Endothelial cell of umbilical vein (primary cell): ENCODE data around the gene CBFA2T3. TPM values are rescaled to one million over a fixed set of nuclear protein-coding genes. Genes with fewer than 3 reads are reported as not detected.

Source experiments
- BruUV-seq: library from RNA; stranded (reverse); fragments of 400-500 nt; replicated peaks from 2 replicates; lab custom pipeline; 2021; lab: Mats Ljungman, UMichigan
- CTCF ChIA-PET: fragments of 300-600, 350-600 bp; sonication (Branson Sonifier 250); formaldehyde crosslinking; loops from one replicate; lab custom pipeline; 2021; ENCODE audit warnings: antibody characterized with exemption, inconsistent platforms; lab: Charles Lee
- POLR2A ChIA-PET: fragments of 300-600, 350-600 bp; sonication (Branson Sonifier 250); formaldehyde crosslinking; loops from one replicate; lab custom pipeline; 2021; ENCODE audit warnings: antibody characterized with exemption, inconsistent platforms; lab: Charles Lee
- DNase-seq: peaks from one replicate; pipeline ENCODE4 v3.0.0-alpha.2; 2011; ENCODE audit warnings: low read depth, low spot score
- FAIRE-seq: peaks from 2 replicates; lab custom pipeline; 2011; peaks lifted over from hg19 to GRCh38; lab: Jason Lieb, UNC
- H2AFZ ChIP-seq: 2 replicates; pipeline ENCODE4 v1.6.0; 2012; ENCODE audit warnings: low read depth, low read length, control low read depth, inconsistent platforms
- H3K27ac ChIP-seq: 2 replicates; pipeline ENCODE4 v1.5.1; 2011; ENCODE audit warnings: low read depth, mild to moderate bottlenecking, control low read depth, low read length, moderate library complexity; ENCODE audit not compliant: insufficient read depth
- H3K27me3 ChIP-seq, 2 experiments: 2 replicates each; pipeline versions ENCODE4 v1.6.0 to v1.6.1; 2011; ENCODE audit warnings: low read length in 2 of 2, mixed read lengths in 1 of 2; ENCODE audit not compliant: control insufficient read depth in 2 of 2, insufficient read depth in 2 of 2
- H3K36me3 ChIP-seq, 2 experiments: 2 replicates in 1 of 2; 3 replicates in 1 of 2; pipeline ENCODE4 v1.5.1; 2011; ENCODE audit warnings: low read length in 2 of 2, mild to moderate bottlenecking in 1 of 2, moderate library complexity in 1 of 2; ENCODE audit not compliant: control insufficient read depth in 2 of 2, insufficient read depth in 2 of 2; ENCODE audit errors: extremely low read depth in 1 of 2
- H3K4me1 ChIP-seq: 3 replicates; pipeline ENCODE4 v1.5.1; 2011; ENCODE audit warnings: mild to moderate bottlenecking, low read length; ENCODE audit not compliant: control insufficient read depth, insufficient read depth; ENCODE audit errors: extremely low read depth
- H3K4me2 ChIP-seq: 2 replicates; pipeline ENCODE4 v1.6.1; 2011; ENCODE audit warnings: low read length, control low read depth, mixed read lengths; ENCODE audit not compliant: insufficient read depth
- H3K4me3 ChIP-seq, 3 experiments: fragments of 200-600 bp in 1 of 3; sonication (generic), shearing (Covaris generic) in 1 of 3; replicated peaks in 1 of 3; 2 replicates each; pipeline ENCODE4 v1.5.1; 2011 to 2016; ENCODE audit warnings: control low read depth in 3 of 3, low read length in 3 of 3, mild to moderate bottlenecking in 2 of 3, inconsistent platforms in 1 of 3, low read depth in 1 of 3, moderate library complexity in 1 of 3; ENCODE audit not compliant: insufficient read depth in 1 of 3
- H3K79me2 ChIP-seq: 2 replicates; pipeline ENCODE4 v1.6.0; 2012; ENCODE audit warnings: low read length, inconsistent platforms; ENCODE audit not compliant: control insufficient read depth, insufficient read depth
- H3K9ac ChIP-seq: replicated peaks from 2 replicates; pipeline ENCODE3; 2011; ENCODE audit warnings: low read length, control low read depth; ENCODE audit not compliant: insufficient read depth; ENCODE audit errors: extremely low read depth
- H3K9me1 ChIP-seq: replicated peaks from 3 replicates; pipeline ENCODE4 v1.6.0; 2011; ENCODE audit warnings: mild to moderate bottlenecking, low read length; ENCODE audit not compliant: control insufficient read depth, insufficient read depth; ENCODE audit errors: extremely low read depth
- H3K9me3 ChIP-seq: replicated peaks from 2 replicates; pipeline ENCODE4 v1.5.1; 2012; ENCODE audit warnings: low read length, inconsistent platforms; ENCODE audit not compliant: control insufficient read depth, insufficient read depth
- H4K20me1 ChIP-seq: replicated peaks from 2 replicates; pipeline ENCODE3; 2011; ENCODE audit warnings: mild to moderate bottlenecking, low read length; ENCODE audit not compliant: control insufficient read depth, insufficient read depth; ENCODE audit errors: extremely low read depth
- EZH2 ChIP-seq: IDR thresholded peaks from 2 replicates; pipeline ENCODE4 v1.6.1; 2012; ENCODE audit warnings: borderline replicate concordance, low read depth, mild to moderate bottlenecking, moderate library complexity, low read length, inconsistent platforms; ENCODE audit not compliant: severe bottlenecking
- FOS ChIP-seq: IDR thresholded peaks from 2 replicates; pipeline ENCODE4 v1.6.1; 2011; ENCODE audit warnings: mild to moderate bottlenecking, low read length, moderate library complexity, borderline replicate concordance; ENCODE audit not compliant: insufficient read depth
- GATA2 ChIP-seq: IDR thresholded peaks from 2 replicates; pipeline ENCODE4 v1.7.0; 2011; ENCODE audit warnings: low read depth, mild to moderate bottlenecking, moderate library complexity, mixed read lengths, low read length; ENCODE audit not compliant: insufficient read length, insufficient read depth
- JUN ChIP-seq: IDR thresholded peaks from 2 replicates; pipeline ENCODE4 v1.6.1; 2011; ENCODE audit warnings: borderline replicate concordance, low read depth; ENCODE audit not compliant: insufficient read length, insufficient read depth
- MYC ChIP-seq: IDR thresholded peaks from one replicate; pipeline ENCODE4 v1.6.1; 2011; ENCODE audit warnings: mild to moderate bottlenecking, low read depth, low read length
- POLR2A ChIP-seq: IDR thresholded peaks from 2 replicates; pipeline ENCODE4 v1.6.1; 2012; ENCODE audit warnings: low read depth, mild to moderate bottlenecking, control low read depth, low read length
- POLR2AphosphoS5 ChIP-seq: IDR thresholded peaks from 2 replicates; pipeline ENCODE4 v1.6.1; 2012; ENCODE audit warnings: low read depth, mild to moderate bottlenecking, control low read depth, low read length, moderate library complexity; ENCODE audit not compliant: insufficient read depth
- dilution Hi-C: fragments of 300-500 bp; cut with MboI; formaldehyde crosslinking; loops from one replicate; pipeline ENCODE4 v1.15.0; 2019; ENCODE audit warnings: low sequenced_read_pairs; ENCODE audit not compliant: extremely low pct_ligation_motif_present
- intact Hi-C: fragments of 100-400 bp; cut with micrococcal nuclease; formaldehyde crosslinking; loops from one replicate; pipeline ENCODE4 v1.10.0; 2022
- polyA plus RNA-seq, 4 experiments: library from polyadenylated mRNA; depleted of rRNA in 3 of 4; stranded (reverse) in 3 of 4; unstranded in 1 of 4; fragments of >200 nt; gene quantifications; 2 replicates each; pipeline versions ENCODE4 v1.2.1 to v1.2.3, GENCODE V29; 2011 to 2012; ENCODE audit warnings: missing spikeins in 1 of 4
- total RNA-seq: library from RNA; stranded (reverse); gene quantifications from 2 replicates; pipeline ENCODE4 v1.2.3, GENCODE V29; 2021
- TF ChIP-seq, protein P1 (sequence below), 2 donors: IDR thresholded peaks; 1 replicate in 1 of 2; 2 replicates in 1 of 2; pipeline ENCODE4 v1.5.1; 2011; ENCODE audit warnings: low read length in 2 of 2, mild to moderate bottlenecking in 2 of 2, moderate library complexity in 2 of 2, control low read depth in 1 of 2, inconsistent platforms in 1 of 2, low read depth in 1 of 2; ENCODE audit not compliant: insufficient read depth in 1 of 2; ENCODE audit errors: extremely low read depth in 1 of 2
- TF ChIP-seq, protein P2 (sequence below): IDR thresholded peaks from 2 replicates; pipeline ENCODE4 v1.6.1; 2011; ENCODE audit not compliant: insufficient read depth, insufficient read length

The CBFA2T3 gene
- total and polyA plus RNA-seq, 2 donors (not counting 3 experiments of a cell fraction or from before 2014, with no cell fraction given), result not detected

DNA sequence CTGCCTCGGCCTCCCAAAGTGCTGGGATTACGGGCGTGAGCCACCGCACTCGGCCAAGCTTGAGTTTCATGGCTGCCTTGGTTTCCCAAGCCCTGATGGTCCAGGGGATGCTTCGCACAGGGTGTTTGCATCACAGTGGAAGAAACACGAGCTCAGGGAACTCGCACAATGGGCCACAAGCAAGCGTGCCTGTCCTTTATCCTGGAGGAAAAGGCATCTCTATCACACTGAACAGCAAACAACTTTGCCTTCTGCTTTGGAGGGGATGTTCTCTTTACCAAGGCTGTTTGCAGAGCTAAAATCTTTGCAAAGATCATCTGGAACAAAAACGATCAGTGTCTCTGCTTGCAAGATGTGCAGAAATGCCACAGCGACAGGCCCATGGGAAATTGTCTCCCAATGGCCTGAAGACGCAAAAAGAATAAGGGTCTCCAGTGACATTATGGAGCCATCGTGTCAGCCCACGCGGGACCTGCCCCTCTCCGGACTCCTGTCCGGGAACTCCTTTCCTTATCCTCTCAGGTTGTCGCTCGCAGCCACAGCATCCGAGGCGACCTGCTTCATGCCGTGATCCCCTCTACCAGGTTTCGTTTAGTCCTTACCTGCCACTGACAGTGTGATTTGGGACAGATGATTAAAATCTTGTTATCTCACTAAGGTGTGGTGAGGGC lies 44.1 kb upstream of the CBFA2T3 start:
- POLR2A ChIA-PET, result no interaction called here
- no peak for FAIRE-seq
- no peak overlapping the region for H3K4me2 ChIP-seq

More for the DNA sequence above, 44.1 kb upstream of the CBFA2T3 start:
- CTCF ChIA-PET, result no interaction called here
- Histone ChIP-seq H3K27me3 (no peaks in the 10 kb centered on the region), H3K27ac (no peak overlapping the region), H3K4me3 (no peak overlapping the region), H3K9me3 (no peaks in the 10 kb centered on the region), H4K20me1 (no peaks in the 10 kb centered on the region), H3K36me3 (no peaks in the 10 kb centered on the region), H3K9me1 (no peaks in the 10 kb centered on the region), H2AFZ (no peak overlapping the region), H3K79me2 (no peaks in the 10 kb centered on the region), H3K4me1 (no peaks in the 10 kb centered on the region), H3K9ac (no peak overlapping the region)
- no peak for DNase-seq
- no TSS peak for BruUV-seq
- dilution Hi-C loops (no loop called here), intact Hi-C loops (no loop called here)
- TF ChIP-seq MYC (no peak), FOS (no peak), GATA2 (no peak), JUN (no peak), POLR2A (no peak), EZH2 (no peak), POLR2AphosphoS5 (no peak)
- TF ChIP-seq, protein P1, sequence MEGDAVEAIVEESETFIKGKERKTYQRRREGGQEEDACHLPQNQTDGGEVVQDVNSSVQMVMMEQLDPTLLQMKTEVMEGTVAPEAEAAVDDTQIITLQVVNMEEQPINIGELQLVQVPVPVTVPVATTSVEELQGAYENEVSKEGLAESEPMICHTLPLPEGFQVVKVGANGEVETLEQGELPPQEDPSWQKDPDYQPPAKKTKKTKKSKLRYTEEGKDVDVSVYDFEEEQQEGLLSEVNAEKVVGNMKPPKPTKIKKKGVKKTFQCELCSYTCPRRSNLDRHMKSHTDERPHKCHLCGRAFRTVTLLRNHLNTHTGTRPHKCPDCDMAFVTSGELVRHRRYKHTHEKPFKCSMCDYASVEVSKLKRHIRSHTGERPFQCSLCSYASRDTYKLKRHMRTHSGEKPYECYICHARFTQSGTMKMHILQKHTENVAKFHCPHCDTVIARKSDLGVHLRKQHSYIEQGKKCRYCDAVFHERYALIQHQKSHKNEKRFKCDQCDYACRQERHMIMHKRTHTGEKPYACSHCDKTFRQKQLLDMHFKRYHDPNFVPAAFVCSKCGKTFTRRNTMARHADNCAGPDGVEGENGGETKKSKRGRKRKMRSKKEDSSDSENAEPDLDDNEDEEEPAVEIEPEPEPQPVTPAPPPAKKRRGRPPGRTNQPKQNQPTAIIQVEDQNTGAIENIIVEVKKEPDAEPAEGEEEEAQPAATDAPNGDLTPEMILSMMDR (IDR thresholded peaks at IDR 0.05; ENCODE audit: extremely low read depth in 1 of 2, insufficient read depth in 1 of 2, low read depth in 1 of 2, low read length in 2 of 2), result no peak
- TF ChIP-seq, protein P2, sequence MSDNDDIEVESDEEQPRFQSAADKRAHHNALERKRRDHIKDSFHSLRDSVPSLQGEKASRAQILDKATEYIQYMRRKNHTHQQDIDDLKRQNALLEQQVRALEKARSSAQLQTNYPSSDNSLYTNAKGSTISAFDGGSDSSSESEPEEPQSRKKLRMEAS, result no peak
